PFSK-1 (cell line): Measurements from ENCODE around the gene FAM171A2.

ENCODE experiments used
- FOXP2 ChIP-seq: optimal IDR thresholded peaks from 2 replicates; pipeline ENCODE3; 2011; ENCODE audit warnings: borderline replicate concordance, control low read depth, inconsistent platforms; ENCODE audit not compliant: insufficient read depth; ENCODE audit errors: extremely low read length, extremely low read depth
- POLR2AphosphoS5 ChIP-seq: IDR thresholded peaks from 2 replicates; pipeline ENCODE4 v1.6.1; 2012; ENCODE audit warnings: low read depth, mild to moderate bottlenecking, control low read depth, low read length, moderate library complexity
- REST ChIP-seq, 2 experiments: IDR thresholded peaks; 2 replicates each; pipeline versions ENCODE4 v1.6.1 to v1.8.0; 2011 to 2012; ENCODE audit warnings: low read depth in 2 of 2, low read length in 2 of 2, control low read depth in 1 of 2, inconsistent platforms in 1 of 2, mild to moderate bottlenecking in 1 of 2, moderate library complexity in 1 of 2; ENCODE audit not compliant: insufficient read depth in 1 of 2
- SIN3A ChIP-seq: IDR thresholded peaks from 2 replicates; pipeline ENCODE4 v1.6.1; 2012; ENCODE audit warnings: mild to moderate bottlenecking, low read length, moderate library complexity, borderline replicate concordance; ENCODE audit not compliant: insufficient read depth
- TAF1 ChIP-seq: IDR thresholded peaks from 2 replicates; pipeline ENCODE4 v1.6.1; 2012; ENCODE audit warnings: low read length, control low read depth, borderline replicate concordance; ENCODE audit not compliant: insufficient read depth

- TF ChIP-seq POLR2AphosphoS5 (no peak), SIN3A (no peak), REST (IDR thresholded peaks at IDR 0.05; ENCODE audit: insufficient read depth in 1 of 2, low read depth in 2 of 2, low read length in 2 of 2) (no peak), TAF1 (no peak), FOXP2 (no peak)
Measured at GRCh38 chr17:44353672-44354331, 9.9 kb downstream of the FAM171A2 start.
